Urothelium cell line (cell line): ENCODE data around the gene OR2T11.
"Not testable (repeated sequence)": the region's sequence is repeated elsewhere in the genome, so short reads cannot be mapped to it uniquely, and the experiment has no call there.

ENCODE experiments used
- DNase-seq: peaks from one replicate; pipeline ENCODE4 v3.0.0; 2011; ENCODE audit warnings: low spot score, mixed read lengths
- FAIRE-seq: peaks from 2 replicates; lab custom pipeline; 2011; peaks lifted over from hg19 to GRCh38; lab: Jason Lieb, UNC

Gene OR2T11

DNA sequence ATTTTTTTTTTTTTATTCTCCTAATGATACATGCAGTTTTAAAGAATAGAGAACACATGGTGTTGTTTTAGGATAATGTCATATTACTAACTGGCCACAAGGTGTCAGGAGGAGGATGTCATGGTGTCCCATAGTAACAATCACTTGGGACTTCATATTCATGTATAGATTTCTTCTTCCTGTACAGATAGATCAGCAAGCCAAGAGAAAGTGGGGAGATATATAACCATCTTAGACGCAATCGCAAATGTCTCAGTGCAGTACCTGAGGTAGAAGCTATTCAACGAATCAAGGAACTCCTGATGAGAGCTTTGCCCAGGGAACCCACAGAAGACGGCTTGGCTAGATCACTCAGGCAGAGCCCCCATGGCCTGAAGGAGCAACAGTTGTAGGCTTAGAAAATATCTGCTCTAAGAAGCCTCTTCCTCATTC lies 12.3 kb downstream of the OR2T11 start:
- DNase-seq = peak; percentile 32
- FAIRE-seq = no peak

DNA sequence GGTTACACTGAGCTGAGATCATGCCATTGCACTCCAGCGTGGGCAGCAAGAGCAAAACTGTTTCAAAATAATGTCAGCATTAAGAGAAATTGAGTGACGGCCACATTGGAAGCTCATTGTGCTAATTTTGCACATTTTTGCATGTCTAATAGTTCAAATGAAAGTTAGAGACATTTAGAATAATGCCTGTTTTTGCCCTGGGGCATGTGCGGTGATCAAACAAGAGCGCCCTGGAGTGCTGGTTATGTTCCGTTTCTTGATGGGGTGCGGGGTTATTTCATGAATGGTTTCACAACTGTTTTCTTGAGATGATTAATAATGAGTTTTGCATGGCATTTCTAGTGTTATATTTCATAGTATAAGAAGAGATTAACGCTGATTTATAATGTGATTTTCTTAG lies 13.1 kb downstream of the OR2T11 start:
- FAIRE-seq (no peak), DNase-seq (no peak)

DNA sequence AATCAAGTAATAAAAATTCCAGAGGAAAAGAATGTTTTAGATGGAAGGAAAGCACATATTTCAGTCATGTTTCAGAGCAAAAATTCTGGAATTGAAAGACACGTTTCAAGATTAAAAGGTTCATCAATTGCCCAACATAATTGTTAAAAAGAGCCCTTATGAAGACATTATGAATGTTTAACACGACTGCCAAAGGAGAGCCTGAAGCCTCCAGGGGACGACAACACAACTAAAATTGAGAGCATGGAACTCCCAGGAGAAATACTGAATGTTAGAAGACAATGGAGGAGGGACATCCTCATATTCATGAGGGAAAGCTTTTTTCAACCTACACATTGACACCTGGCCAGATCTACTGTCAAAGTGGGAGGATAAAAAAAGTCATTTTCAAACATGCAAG lies 16.0 kb downstream of the OR2T11 start:
- DNase-seq (peak; percentile 39), FAIRE-seq (no peak)

DNA sequence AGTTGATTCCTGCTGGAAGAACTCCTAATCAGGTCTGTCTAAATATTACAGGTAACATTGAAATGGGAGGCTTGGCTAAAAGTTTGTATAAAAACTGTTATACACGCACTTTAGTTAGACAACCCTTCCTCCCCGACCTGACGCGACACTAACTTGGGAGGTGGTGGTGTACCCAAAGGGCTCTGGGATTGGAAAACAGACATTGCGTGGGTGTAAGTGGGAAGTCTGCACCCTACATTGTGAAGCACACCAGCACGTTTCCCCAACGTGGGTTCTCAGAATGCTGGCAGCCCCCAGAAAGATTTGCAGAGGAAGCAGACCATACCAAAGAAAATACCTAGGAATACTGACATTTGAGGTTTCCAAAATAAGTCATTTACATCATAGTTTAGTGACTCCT lies 16.8 kb downstream of the OR2T11 start:
- FAIRE-seq = no peak
- no peak for DNase-seq

DNA sequence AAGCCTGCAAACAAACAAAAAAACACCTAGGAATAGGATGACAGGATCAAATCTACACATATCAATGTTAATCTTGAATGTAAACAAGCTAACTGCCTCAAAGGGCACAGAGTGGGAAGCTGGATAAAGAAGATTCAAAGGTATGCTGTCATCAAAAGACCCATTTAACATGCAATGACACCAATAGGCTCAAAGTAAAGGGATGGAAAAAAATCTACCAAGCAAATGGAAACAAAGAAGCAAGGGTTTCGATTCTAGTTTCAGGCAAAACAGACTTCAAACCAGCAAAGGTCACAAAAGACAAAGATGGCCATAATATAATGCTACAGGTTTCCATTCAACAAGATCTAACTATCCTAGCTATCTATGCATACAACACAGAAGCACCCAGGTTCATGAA lies 21.1 kb downstream of the OR2T11 start:
- no peak for FAIRE-seq

DNA sequence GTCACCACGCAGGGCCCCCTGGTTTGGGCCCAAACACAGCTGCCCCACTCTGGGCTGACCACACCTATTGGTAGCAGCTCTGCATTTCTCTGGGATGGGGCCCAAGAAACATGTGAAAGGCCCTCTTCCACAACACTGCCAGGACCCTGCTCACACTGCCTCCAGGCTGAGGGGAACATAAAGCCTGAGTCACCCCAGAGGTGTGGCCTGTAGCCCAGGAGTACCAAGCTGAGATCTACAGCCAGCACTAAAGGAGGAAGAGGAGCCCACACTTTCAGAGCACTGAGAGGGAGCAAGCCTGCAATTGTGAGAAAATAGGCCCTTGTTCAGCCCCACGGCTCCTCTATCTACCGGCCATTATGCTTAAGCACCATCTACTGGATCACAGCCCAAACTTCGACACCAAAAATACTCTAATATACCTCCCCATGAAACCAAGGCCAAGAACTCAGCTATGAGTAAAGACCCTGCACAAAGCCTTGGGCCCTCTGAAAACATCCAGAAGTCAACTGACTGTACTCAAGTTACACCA lies 22.9 kb downstream of the OR2T11 start:
- no peak for FAIRE-seq
- no peak for DNase-seq

More for the DNA sequence above, 21.1 kb downstream of the OR2T11 start:
- DNase-seq = no peak

DNA sequence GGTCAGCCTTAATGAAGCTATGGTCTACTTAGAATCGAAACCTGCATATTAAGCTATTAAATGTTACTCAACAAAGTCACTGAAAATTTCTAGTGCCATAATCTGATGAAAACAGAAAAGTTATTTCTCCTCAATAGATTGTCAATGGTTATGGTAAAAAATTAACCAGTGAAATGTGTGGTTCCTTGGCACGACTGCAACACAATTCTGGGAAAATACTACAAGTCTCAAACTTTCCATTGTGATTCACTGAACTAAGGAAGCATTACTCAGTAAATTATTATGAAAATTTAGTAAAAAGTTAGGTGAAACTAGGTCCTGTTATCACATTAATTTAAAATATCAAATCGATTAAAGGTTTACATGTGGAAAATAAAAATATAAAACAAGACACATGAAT lies 24.6 kb downstream of the OR2T11 start:
- no peak for FAIRE-seq
- no peak for DNase-seq

DNA sequence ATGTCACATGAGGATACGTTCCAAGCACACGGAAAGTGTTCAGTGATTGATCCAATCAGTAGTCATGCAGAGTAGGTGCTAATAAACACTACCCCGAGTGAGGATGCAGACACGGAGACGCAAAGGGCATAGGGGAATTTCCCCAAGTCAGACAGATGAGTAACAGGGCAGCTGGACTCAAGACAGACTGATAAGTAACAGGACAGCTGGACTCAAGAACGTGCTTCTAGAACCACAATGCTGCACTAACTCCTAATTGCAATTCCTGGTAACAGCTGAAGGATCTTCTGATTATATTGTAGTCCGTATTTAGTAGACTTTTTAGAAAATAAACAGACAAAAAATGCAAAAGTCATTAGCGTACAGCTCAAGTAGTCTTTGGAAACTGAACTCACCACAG lies 35.5 kb downstream of the OR2T11 start:
- DNase-seq (no peak), FAIRE-seq (no peak)

DNA sequence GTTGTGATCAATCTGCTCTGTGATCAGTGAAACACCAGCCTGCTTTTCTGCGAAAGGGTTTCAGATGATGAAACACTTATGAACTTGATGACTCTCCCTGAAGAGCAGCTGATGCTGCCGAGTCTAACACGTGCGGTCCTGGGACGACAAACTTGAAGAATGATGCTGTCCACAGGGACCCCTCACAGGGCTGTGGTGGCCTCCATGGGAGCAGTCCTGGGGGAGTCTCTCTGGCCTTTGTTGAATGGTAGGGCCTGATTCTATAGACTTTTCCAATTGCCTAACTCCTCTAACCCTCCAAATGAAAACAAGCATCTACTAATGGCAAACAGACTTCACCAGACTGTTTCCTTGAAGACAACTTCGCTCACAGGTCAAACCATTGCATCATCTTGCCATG lies 37.3 kb downstream of the OR2T11 start, which contains the start of gene OR2T10:
Gene OR2T10 (minus strand): TSS at position 112 of the 400 bp plus-strand sequence. CDS start 3,932 bp downstream, outside the sequence.
- DNase-seq (no peak), FAIRE-seq (no peak)

DNA sequence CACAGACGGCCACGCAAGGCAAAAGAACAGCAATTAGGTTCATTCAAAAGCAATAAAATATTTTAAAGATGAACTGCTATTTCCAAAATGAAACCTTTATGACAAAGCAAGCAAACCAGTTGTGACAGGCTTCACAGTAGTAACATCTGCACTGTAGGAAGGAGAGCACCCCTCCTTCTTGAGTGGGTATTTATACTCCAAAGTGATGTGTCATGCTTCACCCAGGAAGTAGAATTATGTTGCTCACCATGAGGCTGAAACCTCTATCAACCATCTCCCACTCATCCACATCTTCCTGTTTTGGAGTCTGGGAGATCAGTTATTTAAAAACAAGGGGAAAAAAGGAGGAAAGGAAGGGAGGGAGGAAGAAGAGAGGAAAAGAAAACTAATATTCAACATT lies 38.3 kb downstream of the OR2T11 start:
- FAIRE-seq (no peak), DNase-seq (no peak)

DNA sequence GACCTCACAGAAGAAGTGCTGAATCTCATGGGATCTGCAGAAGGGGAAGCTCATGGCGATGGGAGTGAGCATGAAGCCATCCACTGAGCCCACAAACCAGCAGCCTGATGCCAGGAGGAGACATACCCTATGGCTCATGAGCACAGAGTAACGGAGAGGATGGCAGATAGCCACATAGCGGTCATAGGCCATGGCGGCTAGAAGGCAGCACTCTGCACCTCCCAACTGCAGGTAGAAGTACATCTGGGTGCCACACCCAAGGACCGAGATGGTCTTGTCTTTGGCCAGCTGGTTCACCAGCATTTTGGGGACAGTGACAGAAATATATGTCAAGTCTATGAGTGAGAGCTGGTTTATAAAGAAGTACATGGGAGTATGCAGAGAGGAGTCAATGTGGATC lies 41.7 kb downstream of the OR2T11 start:
- FAIRE-seq (no peak), DNase-seq (no peak)

DNA sequence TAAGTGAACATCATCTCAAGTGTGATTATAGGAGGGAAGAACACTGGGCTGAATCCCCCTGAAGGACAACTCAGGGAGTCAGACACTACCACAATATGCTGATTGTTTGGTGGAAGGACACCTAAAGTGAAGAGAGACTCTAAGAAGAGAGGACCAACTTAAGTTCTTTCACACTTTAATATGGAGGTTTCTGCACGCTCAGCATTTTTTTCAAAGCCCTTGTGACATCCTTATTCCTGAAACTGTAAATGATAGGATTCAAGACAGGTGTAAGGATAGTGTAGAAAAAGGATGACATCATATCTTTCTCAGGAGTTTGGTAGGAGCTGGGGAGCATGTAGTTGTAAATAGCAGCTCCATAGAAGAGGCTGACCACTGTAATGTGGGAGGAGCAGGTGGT lies 42.2 kb downstream of the OR2T11 start:
- FAIRE-seq (no peak), DNase-seq (no peak)

DNA sequence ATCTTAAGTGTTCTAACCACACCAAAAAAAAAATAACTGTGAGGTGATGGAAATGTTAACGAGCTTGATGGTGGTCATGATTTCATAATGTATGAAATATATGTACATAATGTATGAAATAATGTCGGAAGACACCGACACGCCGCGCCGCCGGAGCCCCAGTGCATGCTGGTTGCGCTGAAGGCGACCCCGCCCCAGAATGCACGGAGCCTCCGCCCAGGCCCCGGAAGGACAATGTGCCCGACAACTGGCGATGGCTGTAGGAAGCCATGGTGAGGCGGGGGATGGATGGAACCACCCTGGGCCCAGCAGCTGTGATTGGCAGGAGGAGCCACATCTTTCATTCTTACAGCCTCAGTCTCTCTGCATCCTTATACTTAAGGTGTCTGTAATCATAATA lies 44.8 kb downstream of the OR2T11 start:
- FAIRE-seq (no peak), DNase-seq (no peak)

DNA sequence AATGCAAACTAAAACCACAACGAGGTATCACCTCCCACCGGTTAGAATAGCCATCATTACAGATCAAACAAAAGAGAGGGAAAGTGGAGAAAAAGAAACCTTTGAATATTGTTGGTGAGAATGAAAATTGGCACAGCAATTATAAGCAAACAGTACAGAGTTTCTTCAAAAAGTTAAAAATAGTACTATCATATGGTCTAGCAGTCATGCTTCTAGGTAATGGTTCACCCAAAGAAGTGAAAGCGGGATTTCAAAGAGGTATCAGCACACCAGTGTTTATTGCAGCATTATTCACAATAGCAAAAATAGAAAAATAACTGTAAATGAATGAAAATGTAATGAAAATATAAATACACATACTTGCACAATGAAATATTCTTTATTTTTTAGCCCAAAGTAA lies 45.6 kb downstream of the OR2T11 start:
- FAIRE-seq (no peak), DNase-seq (no peak)

DNA sequence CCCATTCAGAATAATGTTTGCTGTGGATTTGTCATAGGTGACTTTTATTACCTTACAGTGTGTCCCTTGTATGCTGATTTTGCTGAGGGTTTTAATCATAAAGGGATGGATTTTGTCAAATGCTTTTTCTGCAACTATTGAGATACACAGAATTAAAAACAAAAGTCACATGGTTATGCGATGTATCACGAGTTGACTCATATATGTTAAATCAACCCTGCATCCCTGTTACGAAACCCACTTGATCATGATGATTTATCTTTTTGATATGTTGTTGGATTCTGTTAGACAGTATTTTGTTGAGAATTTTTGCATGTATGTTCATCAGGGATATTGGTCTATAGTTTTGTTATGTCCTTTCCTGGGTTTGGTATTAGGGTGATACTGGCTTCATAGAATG lies 49.6 kb downstream of the OR2T11 start:
- DNase-seq (no peak), FAIRE-seq (no peak)

DNA sequence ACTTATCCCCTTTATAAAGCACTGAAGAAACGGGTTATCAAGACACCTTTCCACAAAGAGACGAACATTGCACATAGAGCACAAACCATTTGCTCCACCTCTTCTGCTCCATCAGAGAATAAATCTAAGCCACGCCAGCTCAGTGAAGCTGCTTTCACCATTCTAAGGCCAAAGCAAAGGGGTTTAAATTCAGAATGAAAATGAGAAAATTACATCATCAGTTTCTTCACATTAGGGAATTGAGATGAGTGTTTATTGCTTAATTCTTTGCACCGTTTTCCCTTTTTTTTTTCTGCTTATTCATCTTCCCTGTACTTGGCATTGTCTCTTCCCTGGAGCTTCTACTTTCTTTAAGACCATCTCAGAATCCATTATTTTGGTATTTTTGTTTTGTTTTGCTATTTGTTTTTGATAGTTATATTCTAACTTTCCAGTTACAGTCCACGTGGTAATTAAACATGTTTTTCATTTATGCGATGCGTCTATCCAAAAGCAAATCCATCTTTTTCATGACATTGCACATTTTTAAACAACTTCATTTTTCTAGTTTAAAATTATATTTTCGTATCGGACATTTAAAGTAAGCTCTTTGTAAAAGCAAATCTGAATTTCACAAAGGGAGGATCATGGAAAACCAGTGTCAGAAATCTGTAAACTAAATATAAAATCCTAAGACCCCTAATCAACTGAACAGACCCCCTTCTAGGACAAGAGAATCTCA lies 58.5 kb downstream of the OR2T11 start:
- no peak for FAIRE-seq

DNA sequence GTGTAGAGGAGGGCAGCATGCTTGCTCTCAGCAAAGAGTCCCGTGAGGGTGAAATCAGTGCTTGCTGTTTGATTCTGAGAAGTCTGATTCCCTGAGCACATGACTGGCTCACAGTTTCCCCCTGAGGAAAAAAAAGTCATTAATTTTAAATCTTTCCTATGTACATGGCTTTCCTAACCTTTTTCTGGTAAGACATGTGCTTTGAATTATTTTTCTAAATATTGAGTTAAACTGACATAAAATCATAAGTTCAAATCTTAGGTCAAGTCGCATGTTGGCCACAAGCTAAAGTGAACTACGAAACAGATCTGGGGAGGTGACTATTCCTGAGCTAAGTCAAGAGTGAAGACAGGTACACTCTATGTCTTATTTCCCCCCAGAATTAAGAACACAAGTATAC lies 60.2 kb downstream of the OR2T11 start, which contains the start of gene OR2T34:
Gene OR2T34 (minus strand): TSS at position 101 of the 400 bp plus-strand sequence. CDS start 0 bp downstream, at position 101.
- not testable (repeated sequence) for DNase-seq, FAIRE-seq

More for the DNA sequence above, 58.5 kb downstream of the OR2T11 start:
- no peak for DNase-seq

DNA sequence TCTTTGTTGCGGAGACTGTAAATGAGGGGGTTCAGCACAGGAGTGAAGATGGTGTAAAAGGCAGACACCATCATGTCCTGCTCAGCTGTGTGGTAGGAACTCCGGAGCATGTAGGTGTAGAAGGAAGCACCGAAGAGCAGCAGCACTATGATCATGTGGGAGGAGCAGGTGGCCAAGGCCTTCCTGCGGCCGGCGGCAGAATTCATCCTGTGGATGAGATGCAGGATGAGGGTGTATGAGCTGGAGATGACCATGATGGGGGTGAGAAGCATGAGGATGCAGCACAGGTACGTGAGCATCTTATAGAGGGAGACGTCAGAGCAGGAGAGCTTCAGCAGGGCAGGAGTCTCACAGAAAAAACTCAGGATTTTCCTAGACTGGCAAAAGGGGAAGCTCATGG lies 61.0 kb downstream of the OR2T11 start:
- FAIRE-seq = peak; percentile 17
- not testable (repeated sequence) for DNase-seq
